H1 (cell line): ENCODE data around the gene ITGA5.

Experiments
- BCL11A ChIP-seq, 2 experiments: IDR thresholded peaks; one replicate each; pipeline ENCODE4 v1.6.1; 2011; ENCODE audit warnings: low read depth in 2 of 2, low read length in 2 of 2, mild to moderate bottlenecking in 2 of 2
- CEBPB ChIP-seq: IDR thresholded peaks from 2 replicates; pipeline ENCODE4 v1.6.1; 2012; ENCODE audit warnings: low read depth, low read length
- EZH2 ChIP-seq: fragments of 200-600 bp; sonication (generic); IDR thresholded peaks from 2 replicates; pipeline ENCODE4 v1.7.1; 2012; ENCODE audit warnings: low read depth, mild to moderate bottlenecking, moderate library complexity, low read length, inconsistent platforms; ENCODE audit not compliant: severe bottlenecking
- GTF2F1 ChIP-seq: IDR thresholded peaks from 2 replicates; pipeline ENCODE4 v1.6.1; 2012; ENCODE audit warnings: low read depth, low read length, improper control_type of control experiment, borderline replicate concordance
- JUND ChIP-seq: IDR thresholded peaks from 2 replicates; pipeline ENCODE4 v1.6.1; 2011; ENCODE audit warnings: mild to moderate bottlenecking, improper control_type of control experiment, low read length
- POLR2A ChIP-seq, 2 experiments: IDR thresholded peaks; 1 replicate in 1 of 2; 2 replicates in 1 of 2; pipeline ENCODE4 v1.6.1; 2011; ENCODE audit warnings: low read depth in 2 of 2, low read length in 2 of 2, mild to moderate bottlenecking in 2 of 2; ENCODE audit errors: control extremely low read depth in 1 of 2
- SIN3A ChIP-seq, 2 experiments: IDR thresholded peaks in 1 of 2; conservative IDR thresholded peaks in 1 of 2; 2 replicates each; pipeline ENCODE4 v1.6.1; 2011 to 2012; ENCODE audit warnings: low read length in 2 of 2, improper control_type of control experiment in 1 of 2, low read depth in 1 of 2, mild to moderate bottlenecking in 1 of 2
- TEAD4 ChIP-seq: IDR thresholded peaks from 2 replicates; pipeline ENCODE4 v1.6.1; 2012; ENCODE audit warnings: low read depth, low read length, inconsistent platforms, mixed read lengths
- YY1 ChIP-seq: IDR thresholded peaks from 2 replicates; pipeline ENCODE4 v1.6.1; 2011; ENCODE audit warnings: low read depth, mild to moderate bottlenecking, low read length
- TF ChIP-seq, protein P1 (sequence below), 3 experiments: IDR thresholded peaks; 1 replicate in 2 of 3; 2 replicates in 1 of 3; pipeline versions ENCODE4 v1.5.1 to v1.6.1; 2011; ENCODE audit warnings: low read length in 3 of 3, mild to moderate bottlenecking in 3 of 3, inconsistent platforms in 2 of 3, low read depth in 1 of 3, moderate library complexity in 1 of 3; ENCODE audit not compliant: insufficient read depth in 1 of 3; ENCODE audit errors: control extremely low read depth in 1 of 3
- TF ChIP-seq, protein P2 (sequence below): IDR thresholded peaks from 2 replicates; pipeline ENCODE4 v1.6.1; 2012; ENCODE audit warnings: inconsistent platforms
- TF ChIP-seq, protein P3 (sequence below): IDR thresholded peaks from 2 replicates; pipeline ENCODE4 v1.6.1; 2012; ENCODE audit warnings: low read length, inconsistent platforms

DNA sequence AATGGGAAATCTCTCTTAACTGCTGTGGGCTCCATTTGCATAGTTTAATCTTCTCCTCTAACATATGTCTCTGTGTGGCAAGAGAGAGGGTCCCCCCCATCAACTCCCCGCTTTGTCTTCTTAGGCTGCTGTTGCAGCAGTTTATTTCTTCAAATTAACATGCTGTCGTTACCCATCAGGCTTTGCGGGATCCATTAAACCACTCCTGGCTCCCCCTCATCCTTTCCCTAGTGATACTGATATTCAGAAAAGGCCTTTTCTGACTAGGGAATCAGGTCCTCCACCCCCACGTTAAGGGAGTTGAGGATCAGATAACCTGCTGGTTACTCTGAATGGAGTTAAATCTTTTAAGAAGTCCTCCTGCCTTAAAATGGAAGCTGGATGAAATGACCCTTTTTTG is 70.0 kb downstream of the ITGA5 start:
- TF ChIP-seq JUND: no peak
- TF ChIP-seq POLR2A (IDR thresholded peaks at IDR 0.05; ENCODE audit: control extremely low read depth in 1 of 2, low read depth in 2 of 2, low read length in 2 of 2): no peak
- TF ChIP-seq, protein P1, sequence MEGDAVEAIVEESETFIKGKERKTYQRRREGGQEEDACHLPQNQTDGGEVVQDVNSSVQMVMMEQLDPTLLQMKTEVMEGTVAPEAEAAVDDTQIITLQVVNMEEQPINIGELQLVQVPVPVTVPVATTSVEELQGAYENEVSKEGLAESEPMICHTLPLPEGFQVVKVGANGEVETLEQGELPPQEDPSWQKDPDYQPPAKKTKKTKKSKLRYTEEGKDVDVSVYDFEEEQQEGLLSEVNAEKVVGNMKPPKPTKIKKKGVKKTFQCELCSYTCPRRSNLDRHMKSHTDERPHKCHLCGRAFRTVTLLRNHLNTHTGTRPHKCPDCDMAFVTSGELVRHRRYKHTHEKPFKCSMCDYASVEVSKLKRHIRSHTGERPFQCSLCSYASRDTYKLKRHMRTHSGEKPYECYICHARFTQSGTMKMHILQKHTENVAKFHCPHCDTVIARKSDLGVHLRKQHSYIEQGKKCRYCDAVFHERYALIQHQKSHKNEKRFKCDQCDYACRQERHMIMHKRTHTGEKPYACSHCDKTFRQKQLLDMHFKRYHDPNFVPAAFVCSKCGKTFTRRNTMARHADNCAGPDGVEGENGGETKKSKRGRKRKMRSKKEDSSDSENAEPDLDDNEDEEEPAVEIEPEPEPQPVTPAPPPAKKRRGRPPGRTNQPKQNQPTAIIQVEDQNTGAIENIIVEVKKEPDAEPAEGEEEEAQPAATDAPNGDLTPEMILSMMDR (IDR thresholded peaks at IDR 0.05; ENCODE audit: control extremely low read depth in 1 of 3, insufficient read depth in 1 of 3, low read depth in 1 of 3, low read length in 3 of 3): no peak
- TF ChIP-seq CEBPB: no peak
- TF ChIP-seq BCL11A (IDR thresholded peaks at IDR 0.05; ENCODE audit: low read depth in 2 of 2, low read length in 2 of 2): no peak
- TF ChIP-seq SIN3A (conservative IDR thresholded peaks at IDR 0.05 in 1 of 2, IDR thresholded peaks at IDR 0.05 in 1 of 2; ENCODE audit: low read depth in 1 of 2, low read length in 2 of 2): no peak
- TF ChIP-seq YY1: no peak
- TF ChIP-seq EZH2: no peak
- TF ChIP-seq, protein P2, sequence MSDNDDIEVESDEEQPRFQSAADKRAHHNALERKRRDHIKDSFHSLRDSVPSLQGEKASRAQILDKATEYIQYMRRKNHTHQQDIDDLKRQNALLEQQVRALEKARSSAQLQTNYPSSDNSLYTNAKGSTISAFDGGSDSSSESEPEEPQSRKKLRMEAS: no peak
- TF ChIP-seq, protein P3, sequence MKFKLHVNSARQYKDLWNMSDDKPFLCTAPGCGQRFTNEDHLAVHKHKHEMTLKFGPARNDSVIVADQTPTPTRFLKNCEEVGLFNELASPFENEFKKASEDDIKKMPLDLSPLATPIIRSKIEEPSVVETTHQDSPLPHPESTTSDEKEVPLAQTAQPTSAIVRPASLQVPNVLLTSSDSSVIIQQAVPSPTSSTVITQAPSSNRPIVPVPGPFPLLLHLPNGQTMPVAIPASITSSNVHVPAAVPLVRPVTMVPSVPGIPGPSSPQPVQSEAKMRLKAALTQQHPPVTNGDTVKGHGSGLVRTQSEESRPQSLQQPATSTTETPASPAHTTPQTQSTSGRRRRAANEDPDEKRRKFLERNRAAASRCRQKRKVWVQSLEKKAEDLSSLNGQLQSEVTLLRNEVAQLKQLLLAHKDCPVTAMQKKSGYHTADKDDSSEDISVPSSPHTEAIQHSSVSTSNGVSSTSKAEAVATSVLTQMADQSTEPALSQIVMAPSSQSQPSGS: no peak
- no peak for TF ChIP-seq TEAD4
- no peak for TF ChIP-seq GTF2F1
